ENCODE measurements around the gene CHST1.

Gene CHST1

DNA sequence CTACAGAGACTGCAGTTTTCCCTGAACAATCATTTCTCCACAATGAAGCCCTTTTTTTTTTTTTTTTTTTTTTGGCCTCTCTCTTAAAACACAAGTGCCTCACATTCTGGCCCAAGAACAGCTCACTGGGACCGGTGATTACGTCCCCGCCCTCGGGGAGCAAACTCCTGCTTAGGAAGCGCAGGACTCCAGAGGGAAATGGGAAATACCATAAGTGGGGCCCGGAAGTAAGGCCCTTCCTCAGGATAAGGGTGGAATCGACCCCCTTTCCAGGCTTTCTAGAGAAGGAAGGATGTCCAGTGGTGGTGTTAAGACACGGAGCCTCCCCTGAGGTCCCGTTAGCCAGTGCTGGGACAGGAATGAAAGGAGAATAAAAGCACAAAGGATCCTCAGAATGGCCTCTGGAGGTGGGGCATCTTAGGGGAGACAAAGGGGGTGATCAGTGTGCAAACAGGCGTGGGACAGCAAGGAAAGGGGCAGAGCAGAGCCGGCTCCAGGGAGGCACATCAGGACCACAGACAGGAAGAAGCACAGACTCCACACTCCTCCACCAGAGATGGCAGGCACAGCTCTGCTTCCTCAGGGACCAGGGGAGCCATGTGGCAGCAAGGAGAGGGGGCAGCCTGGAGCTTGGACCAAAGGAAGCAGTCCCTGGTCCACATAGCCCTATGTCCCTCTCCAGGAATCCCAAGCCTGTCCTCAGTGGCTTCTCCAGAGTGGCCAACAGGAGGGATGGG, 61.3 kb downstream of the CHST1 start:
- no peak for DNase-seq

DNA sequence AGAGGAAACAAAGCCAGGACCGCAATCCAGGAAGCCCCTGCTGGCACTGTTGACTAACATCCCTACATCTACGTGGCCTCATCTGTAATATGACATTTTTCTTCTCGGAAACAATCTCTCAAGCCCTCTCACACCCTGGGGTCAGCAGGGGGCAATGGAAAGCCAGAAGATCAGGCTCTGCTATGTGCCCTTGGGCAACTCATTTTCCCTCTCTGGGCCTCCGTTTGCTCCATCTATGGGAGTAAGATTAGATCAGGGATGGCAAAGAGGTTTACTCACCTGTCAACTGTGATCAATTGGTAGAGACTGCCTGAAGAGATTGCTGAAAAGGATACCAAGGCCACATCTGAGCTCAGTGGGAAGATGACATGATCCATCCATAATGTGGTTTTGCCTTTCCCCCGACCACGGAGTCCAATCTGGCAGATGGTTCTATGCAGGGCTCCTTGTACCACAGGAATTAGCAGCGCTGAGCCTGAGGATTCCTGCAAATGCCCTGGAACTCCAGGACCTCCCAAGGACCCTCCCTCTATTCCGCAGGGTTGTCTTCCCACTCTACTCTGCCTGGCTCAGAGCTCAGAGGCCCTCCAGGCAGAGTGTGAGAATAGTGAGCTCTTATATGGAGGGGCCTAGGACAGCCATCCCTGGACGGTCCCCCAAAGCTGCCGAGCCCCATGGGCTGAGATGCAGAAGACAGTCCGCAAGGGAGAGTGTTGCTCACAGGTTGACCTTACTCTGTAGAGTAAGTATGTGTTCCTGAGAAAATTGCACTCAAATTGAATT, 66.1 kb downstream of the CHST1 start:
- DNase-seq: no peak

Data from CD4-positive, alpha-beta T cell treated with Interferon alpha-2 for 1 hour (primary cell).